Lung (tissue), 12 donors: ENCODE data around the gene NNMT. TPM values are rescaled to one million over a fixed set of nuclear protein-coding genes. Genes with fewer than 3 reads are reported as not detected.

Source experiments
- ATAC-seq: fragments of 200-7000 bp; cut with Tn5 transposase; one replicate; pipeline ENCODE4 v1.9.1; 2020; ENCODE audit warnings: moderate number of reproducible peaks; ENCODE audit not compliant: insufficient read depth, low FRiP score
- DNase-seq, 3 donors: peaks; one replicate each; pipeline ENCODE4 v3.0.0-alpha.2; 2013 to 2017
- H3K27ac ChIP-seq, 2 donors: one replicate each; pipeline ENCODE4 v1.5.1; 2013; ENCODE audit warnings: mild to moderate bottlenecking in 2 of 2, moderate library complexity in 2 of 2, control low read depth in 1 of 2, inconsistent platforms in 1 of 2, low read depth in 1 of 2, low read length in 1 of 2
- H3K27me3 ChIP-seq, 3 donors: one replicate each; pipeline ENCODE4 v1.5.1; 2013; ENCODE audit warnings: low read length in 2 of 3; ENCODE audit not compliant: control insufficient read depth in 3 of 3, insufficient read depth in 3 of 3
- H3K36me3 ChIP-seq, 4 donors: one replicate each; pipeline ENCODE4 v1.5.1; 2013; ENCODE audit warnings: low read length in 4 of 4, mild to moderate bottlenecking in 1 of 4, moderate library complexity in 1 of 4; ENCODE audit not compliant: control insufficient read depth in 4 of 4, insufficient read depth in 4 of 4
- H3K4me1 ChIP-seq, 5 donors: one replicate each; pipeline ENCODE4 v1.5.1; 2013; ENCODE audit warnings: low read length in 5 of 5, mild to moderate bottlenecking in 2 of 5, moderate library complexity in 1 of 5; ENCODE audit not compliant: control insufficient read depth in 5 of 5, insufficient read depth in 5 of 5
- H3K4me3 ChIP-seq: one replicate; pipeline ENCODE4 v1.5.1; 2013; ENCODE audit warnings: mild to moderate bottlenecking, control low read depth, moderate library complexity
- H3K9ac ChIP-seq, 2 donors: one replicate each; pipeline ENCODE4 v1.5.1; 2013; ENCODE audit warnings: low read length in 2 of 2, control low read depth in 1 of 2; ENCODE audit not compliant: insufficient read depth in 1 of 2
- H3K9me3 ChIP-seq, 4 donors: one replicate each; pipeline ENCODE4 v1.5.1; 2013; ENCODE audit warnings: low read length in 3 of 4, mild to moderate bottlenecking in 1 of 4, moderate library complexity in 1 of 4; ENCODE audit not compliant: control insufficient read depth in 4 of 4, insufficient read depth in 3 of 4
- WGBS, 2 donors: extraction: QIAGEN DNeasy Blood & Tissue Kit; methylation state at CpG; one replicate each; pipeline ENCODE4 v1.1.7; 2013; 5-methylcytosine and 5-hydroxymethylcytosine counted together
- polyA plus RNA-seq, 2 donors: library from polyadenylated mRNA; stranded (reverse); fragments of 200-250 nt; gene quantifications; one replicate each; pipeline ENCODE4 v1.2.1, GENCODE V29; 2013
- total RNA-seq, 2 donors: library from RNA; depleted of rRNA in 1 of 2; stranded (reverse); fragments of >200 nt in 1 of 2; gene quantifications; one replicate each; pipeline ENCODE4 v1.2.1, GENCODE V29; 2014 to 2021
- TF ChIP-seq, protein P1 (sequence below): IDR thresholded peaks from 2 replicates; pipeline ENCODE4 v1.5.1; 2012; ENCODE audit warnings: mild to moderate bottlenecking; ENCODE audit errors: control extremely low read depth, extremely low read depth
- donor health status: control.
- donor health status: control.
- donor health status: Bipolar disorder and iron deficiency.
- donor health status: healthy.
- donor health status: DM: yes; HTN: yes; CAD: no.

NNMT gene
- total and polyA plus RNA-seq, 4 donors: 15.4 to 523 (median 345) TPM

- Histone ChIP-seq H3K9me3 (no peaks in the 10 kb centered on the region), H3K27ac (no peak overlapping the region), H3K27me3 (peaks cover 0 to 2% (median 0%) of the 10 kb centered on the region in 3 donors), H3K4me3 (no peak overlapping the region), H3K9ac (no peak overlapping the region), H3K36me3 (no peaks in the 10 kb centered on the region), H3K4me1 (peaks cover 0 to 7% (median 0%) of the 10 kb centered on the region in 5 donors)
- TF ChIP-seq, protein P1, sequence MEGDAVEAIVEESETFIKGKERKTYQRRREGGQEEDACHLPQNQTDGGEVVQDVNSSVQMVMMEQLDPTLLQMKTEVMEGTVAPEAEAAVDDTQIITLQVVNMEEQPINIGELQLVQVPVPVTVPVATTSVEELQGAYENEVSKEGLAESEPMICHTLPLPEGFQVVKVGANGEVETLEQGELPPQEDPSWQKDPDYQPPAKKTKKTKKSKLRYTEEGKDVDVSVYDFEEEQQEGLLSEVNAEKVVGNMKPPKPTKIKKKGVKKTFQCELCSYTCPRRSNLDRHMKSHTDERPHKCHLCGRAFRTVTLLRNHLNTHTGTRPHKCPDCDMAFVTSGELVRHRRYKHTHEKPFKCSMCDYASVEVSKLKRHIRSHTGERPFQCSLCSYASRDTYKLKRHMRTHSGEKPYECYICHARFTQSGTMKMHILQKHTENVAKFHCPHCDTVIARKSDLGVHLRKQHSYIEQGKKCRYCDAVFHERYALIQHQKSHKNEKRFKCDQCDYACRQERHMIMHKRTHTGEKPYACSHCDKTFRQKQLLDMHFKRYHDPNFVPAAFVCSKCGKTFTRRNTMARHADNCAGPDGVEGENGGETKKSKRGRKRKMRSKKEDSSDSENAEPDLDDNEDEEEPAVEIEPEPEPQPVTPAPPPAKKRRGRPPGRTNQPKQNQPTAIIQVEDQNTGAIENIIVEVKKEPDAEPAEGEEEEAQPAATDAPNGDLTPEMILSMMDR: no peak
- no peak for ATAC-seq
- WGBS, 2 donors: 50 to 67% methylated on average over 2 of the region's 2 CpGs
- no peak for DNase-seq
Measured at GRCh38 chr11:114284021-114284420, 12.2 kb upstream of the NNMT start.

- ATAC-seq: no peak
- TF ChIP-seq, protein P1: no peak
Measured at GRCh38 chr11:114284914-114285313, 11.3 kb upstream of the NNMT start.

GRCh38 chr11:114285599-114285998 is 10.6 kb upstream of the NNMT start:
- Histone ChIP-seq H3K4me1 (peaks cover 0 to 4% (median 0%) of the 10 kb centered on the region in 5 donors), H3K9ac (no peak overlapping the region), H3K27ac (no peak overlapping the region), H3K4me3 (no peak overlapping the region), H3K27me3 (no peaks in the 10 kb centered on the region), H3K36me3 (no peaks in the 10 kb centered on the region), H3K9me3 (no peaks in the 10 kb centered on the region)
- DNase-seq: no peak
- TF ChIP-seq, protein P1: no peak
- 42 to 78% methylated on average over 3 of the region's 3 CpGs for WGBS, 2 donors
- no peak for ATAC-seq

More at GRCh38 chr11:114284914-114285313, 11.3 kb upstream of the NNMT start:
- Histone ChIP-seq H3K4me1 (peaks cover 0 to 7% (median 0%) of the 10 kb centered on the region in 5 donors), H3K27ac (no peak overlapping the region), H3K27me3 (peaks cover 0 to 2% (median 0%) of the 10 kb centered on the region in 3 donors), H3K36me3 (no peaks in the 10 kb centered on the region), H3K9me3 (no peaks in the 10 kb centered on the region), H3K9ac (no peak overlapping the region), H3K4me3 (no peak overlapping the region)
- DNase-seq: no peak
- WGBS, 2 donors: 94 to 97% methylated on average over 7 of the region's 7 CpGs

- DNase-seq: no peak
- Histone ChIP-seq H3K9ac (no peak overlapping the region), H3K27ac (no peak overlapping the region), H3K4me3 (no peak overlapping the region), H3K36me3 (no peaks in the 10 kb centered on the region), H3K9me3 (no peaks in the 10 kb centered on the region), H3K27me3 (no peaks in the 10 kb centered on the region), H3K4me1 (no peaks in the 10 kb centered on the region)
- no peak for ATAC-seq
- TF ChIP-seq, protein P1: no peak
- WGBS, 2 donors: 95 to 97% methylated on average over 3 of the region's 3 CpGs
Measured at GRCh38 chr11:114286229-114286628, 10.0 kb upstream of the NNMT start.
